Prostate gland (tissue), 2 donors: ENCODE results near the gene SPTSSB.

Source experiments
- CTCF ChIP-seq, 4 experiments: fragments of 200-600 bp in 2 of 4; fragments of 450-650 bp in 2 of 4; sonication (generic) in 2 of 4; IDR thresholded peaks; 1 replicate in 3 of 4; 2 replicates in 1 of 4; pipeline ENCODE4 v1.5.1; 2016 to 2019; ENCODE audit warnings: antibody characterized with exemption in 4 of 4, mild to moderate bottlenecking in 2 of 4, moderate library complexity in 2 of 4
- POLR2AphosphoS5 ChIP-seq: sonication (generic); formaldehyde crosslinking; IDR thresholded peaks from one replicate; pipeline ENCODE4 v1.6.1; 2017; ENCODE audit warnings: antibody characterized with exemption

- no peak for TF ChIP-seq CTCF (IDR thresholded peaks at IDR 0.05)
- TF ChIP-seq POLR2AphosphoS5 = no peak
Measured at GRCh38 chr3:161419555-161420333, 48.4 kb upstream of the SPTSSB start.
